C4-2B (cell line): ENCODE results near the gene COX5B.

Experiments used
- CTCF ChIP-seq: fragments of 450-650 bp; conservative IDR thresholded peaks from 2 replicates; pipeline ENCODE4 v1.5.1; 2017; ENCODE audit warnings: mild to moderate bottlenecking
- ZFX ChIP-seq: fragments of 450-650 bp; IDR thresholded peaks from 2 replicates; pipeline ENCODE4 v1.6.1; 2017

GRCh38 chr2:97653874-97654273, 8.0 kb downstream of the COX5B start:
- TF ChIP-seq CTCF (no peak), ZFX (no peak)
